ENCODE results near the gene EEF1AKMT2. TPM values are rescaled to one million over a fixed set of nuclear protein-coding genes. Genes with fewer than 3 reads are reported as not detected.

Gene EEF1AKMT2
- polyA plus RNA-seq, 2 of the 4 experiments (the other 2 are of a cell fraction) = 23.5 to 28.1 TPM

DNA sequence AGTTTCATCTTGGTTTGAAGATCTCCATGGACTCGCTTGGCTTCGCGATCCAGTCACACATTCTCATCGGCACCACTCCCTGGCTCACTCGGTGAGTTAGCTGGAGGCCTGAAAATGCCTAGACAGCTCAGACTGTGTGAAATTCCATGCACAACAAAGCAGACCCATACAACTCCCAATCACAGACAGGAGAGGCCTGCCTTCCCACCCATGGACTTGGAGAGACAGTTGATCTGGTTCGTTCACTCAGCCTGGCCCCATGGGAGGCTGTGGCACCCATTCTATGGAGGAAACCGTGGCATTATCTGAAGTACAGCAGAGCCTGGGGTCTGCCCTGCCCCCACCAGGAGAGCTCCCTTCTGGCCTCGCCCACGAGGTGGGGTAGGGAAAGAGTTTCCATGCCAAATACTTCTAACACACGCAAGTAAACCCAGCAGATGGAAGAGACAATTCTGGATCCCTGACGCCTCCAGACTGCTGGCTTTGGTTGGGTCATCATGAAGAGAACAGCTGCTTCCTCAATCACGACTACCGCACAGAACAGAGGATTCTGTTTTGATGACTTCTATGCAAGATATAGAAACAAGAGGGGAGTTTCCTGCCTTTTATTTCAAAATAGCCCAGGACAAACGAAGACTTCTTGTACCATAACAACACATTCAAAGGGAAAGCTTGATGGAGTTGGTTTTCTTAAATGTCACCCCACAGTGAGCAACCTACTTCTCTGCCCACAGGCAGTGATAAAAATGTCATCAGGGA lies 63.4 kb downstream of the EEF1AKMT2 start:
- TF ChIP-seq, protein P1, sequence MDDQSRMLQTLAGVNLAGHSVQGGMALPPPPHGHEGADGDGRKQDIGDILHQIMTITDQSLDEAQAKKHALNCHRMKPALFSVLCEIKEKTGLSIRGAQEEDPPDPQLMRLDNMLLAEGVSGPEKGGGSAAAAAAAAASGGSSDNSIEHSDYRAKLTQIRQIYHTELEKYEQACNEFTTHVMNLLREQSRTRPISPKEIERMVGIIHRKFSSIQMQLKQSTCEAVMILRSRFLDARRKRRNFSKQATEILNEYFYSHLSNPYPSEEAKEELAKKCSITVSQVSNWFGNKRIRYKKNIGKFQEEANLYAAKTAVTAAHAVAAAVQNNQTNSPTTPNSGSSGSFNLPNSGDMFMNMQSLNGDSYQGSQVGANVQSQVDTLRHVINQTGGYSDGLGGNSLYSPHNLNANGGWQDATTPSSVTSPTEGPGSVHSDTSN (IDR thresholded peaks at IDR 0.05) = no peak
- TF ChIP-seq ZC3H11A (IDR thresholded peaks at IDR 0.05) (no peak), JUNB (IDR thresholded peaks at IDR 0.05) (no peak), E2F6 (IDR thresholded peaks at IDR 0.05; ENCODE audit: borderline replicate concordance, low read depth) (no peak), MAZ (IDR thresholded peaks at IDR 0.05; ENCODE audit: borderline replicate concordance, low read depth, low read length) (no peak), SMC3 (IDR thresholded peaks at IDR 0.05) (no peak), MYC (IDR thresholded peaks at IDR 0.05; ENCODE audit: borderline replicate concordance, low read length) (no peak), KDM5A (IDR thresholded peaks at IDR 0.05) (no peak), POLR2A (IDR thresholded peaks at IDR 0.05; ENCODE audit: low read length) (no peak), REST (IDR thresholded peaks at IDR 0.05) (no peak), ESRRA (IDR thresholded peaks at IDR 0.05; ENCODE audit: borderline replicate concordance, low read length) (no peak), HOXB5 (CRISPR knock-in tag; IDR thresholded peaks at IDR 0.05) (no peak)
- TF ChIP-seq, protein P2, sequence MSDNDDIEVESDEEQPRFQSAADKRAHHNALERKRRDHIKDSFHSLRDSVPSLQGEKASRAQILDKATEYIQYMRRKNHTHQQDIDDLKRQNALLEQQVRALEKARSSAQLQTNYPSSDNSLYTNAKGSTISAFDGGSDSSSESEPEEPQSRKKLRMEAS (IDR thresholded peaks at IDR 0.05) = no peak
- ChIA-PET CTCF (interaction anchor here (0.9 kb wide), 1 partner anchor 14 kb away, joined by 3 read pairs; no protein-coding TSS in a partner anchor), POLR2A (no interaction called here)
- ATAC-seq (no peak), DNase-seq (ENCODE audit: low read depth in 1 of 2, low spot score in 1 of 2) (no peak), FAIRE-seq (no peak)
- Histone ChIP-seq H3K27ac (no peak overlapping the region), H3K4me1 (no peaks in the 10 kb centered on the region), H3K4me3 (no peak overlapping the region), H3K4me2 (no peak overlapping the region), H3K9me3 (no peaks in the 10 kb centered on the region)
- WGBS (ENCODE audit: missing lambda C conversion rate) = 90% methylated on average over 13 of the region's 14 CpGs

- FAIRE-seq (no peak), DNase-seq (ENCODE audit: low read depth in 1 of 2, low spot score in 1 of 2) (no peak), ATAC-seq (no peak)
- Histone ChIP-seq H3K4me1 (no peaks in the 10 kb centered on the region), H3K4me2 (no peak overlapping the region), H3K27ac (no peak overlapping the region), H3K4me3 (no peak overlapping the region), H3K9me3 (no peaks in the 10 kb centered on the region)
- WGBS (ENCODE audit: missing lambda C conversion rate) = 78% methylated on average over 6 of the region's 6 CpGs
- ChIA-PET POLR2A (interaction anchor here (0.6 kb wide), 1 partner anchor 408 kb away, joined by 3 read pairs; no protein-coding TSS in a partner anchor), CTCF (interaction anchor here (3.7 kb wide), 1 partner anchor 14 kb away, joined by 12 read pairs; no protein-coding TSS in a partner anchor)
- TF ChIP-seq RCOR1 (IDR thresholded peaks at IDR 0.05; ENCODE audit: low read depth, low read length) (no peak), RARB (CRISPR knock-in tag; IDR thresholded peaks at IDR 0.05) (no peak), SMC3 (IDR thresholded peaks at IDR 0.05) (no peak), PHF8 (IDR thresholded peaks at IDR 0.05; ENCODE audit: borderline replicate concordance, low read depth) (no peak), EP300 (IDR thresholded peaks at IDR 0.05) (no peak), HOXA7 (CRISPR knock-in tag; IDR thresholded peaks at IDR 0.05) (no peak), CEBPB (IDR thresholded peaks at IDR 0.05) (no peak), KDM5A (IDR thresholded peaks at IDR 0.05) (no peak), HEYL (CRISPR knock-in tag; IDR thresholded peaks at IDR 0.05) (no peak), HDAC2 (IDR thresholded peaks at IDR 0.05) (no peak), NPAS2 (CRISPR knock-in tag; IDR thresholded peaks at IDR 0.05; ENCODE audit: borderline replicate concordance) (no peak), RAD21 (conservative IDR thresholded peaks at IDR 0.05 in 1 of 2, IDR thresholded peaks at IDR 0.05 in 1 of 2) (no peak), FOSB (CRISPR knock-in tag; IDR thresholded peaks at IDR 0.05) (no peak), BHLHE40 (IDR thresholded peaks at IDR 0.05; ENCODE audit: low read depth, low read length) (no peak)
- TF ChIP-seq, protein P3, sequence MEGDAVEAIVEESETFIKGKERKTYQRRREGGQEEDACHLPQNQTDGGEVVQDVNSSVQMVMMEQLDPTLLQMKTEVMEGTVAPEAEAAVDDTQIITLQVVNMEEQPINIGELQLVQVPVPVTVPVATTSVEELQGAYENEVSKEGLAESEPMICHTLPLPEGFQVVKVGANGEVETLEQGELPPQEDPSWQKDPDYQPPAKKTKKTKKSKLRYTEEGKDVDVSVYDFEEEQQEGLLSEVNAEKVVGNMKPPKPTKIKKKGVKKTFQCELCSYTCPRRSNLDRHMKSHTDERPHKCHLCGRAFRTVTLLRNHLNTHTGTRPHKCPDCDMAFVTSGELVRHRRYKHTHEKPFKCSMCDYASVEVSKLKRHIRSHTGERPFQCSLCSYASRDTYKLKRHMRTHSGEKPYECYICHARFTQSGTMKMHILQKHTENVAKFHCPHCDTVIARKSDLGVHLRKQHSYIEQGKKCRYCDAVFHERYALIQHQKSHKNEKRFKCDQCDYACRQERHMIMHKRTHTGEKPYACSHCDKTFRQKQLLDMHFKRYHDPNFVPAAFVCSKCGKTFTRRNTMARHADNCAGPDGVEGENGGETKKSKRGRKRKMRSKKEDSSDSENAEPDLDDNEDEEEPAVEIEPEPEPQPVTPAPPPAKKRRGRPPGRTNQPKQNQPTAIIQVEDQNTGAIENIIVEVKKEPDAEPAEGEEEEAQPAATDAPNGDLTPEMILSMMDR (IDR thresholded peaks at IDR 0.05) = no peak
- TF ChIP-seq, protein P1 (IDR thresholded peaks at IDR 0.05) = no peak
Measured at GRCh38 chr10:124727361-124727960, 64.2 kb downstream of the EEF1AKMT2 start.
